Measurements from ENCODE around the gene SLC22A3.

SLC22A3 gene

DNA sequence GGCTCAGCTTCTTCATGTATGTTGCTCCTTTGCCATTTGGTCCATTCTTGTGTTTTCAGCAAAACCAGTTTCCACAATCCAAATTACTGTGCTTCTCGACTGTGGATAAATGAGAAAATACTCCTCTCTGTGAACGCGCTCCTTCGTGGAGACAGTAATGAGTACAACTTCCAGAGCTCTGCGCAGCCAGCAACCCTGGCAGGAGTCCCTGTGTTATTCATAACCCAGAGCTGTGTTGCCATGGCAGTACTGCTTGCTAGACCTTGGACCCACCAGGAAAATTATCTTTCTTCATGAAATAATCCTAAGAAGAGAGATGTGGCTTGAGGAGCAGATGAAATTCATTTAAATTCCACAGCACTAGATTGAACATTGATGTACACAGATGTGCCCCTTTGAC is 73.7 kb downstream of the SLC22A3 start:
- ChIA-PET CTCF (no interaction called here), POLR2A (no interaction called here)
- no peak for DNase-seq (ENCODE audit: extremely low spot score)
- TF ChIP-seq SUZ12 (IDR thresholded peaks at IDR 0.05) = no peak
- no peak for TF ChIP-seq ZNF384 (IDR thresholded peaks at IDR 0.05)
- TF ChIP-seq BHLHE40 (IDR thresholded peaks at IDR 0.05; ENCODE audit: borderline replicate concordance) = no peak
- TF ChIP-seq, protein P1, sequence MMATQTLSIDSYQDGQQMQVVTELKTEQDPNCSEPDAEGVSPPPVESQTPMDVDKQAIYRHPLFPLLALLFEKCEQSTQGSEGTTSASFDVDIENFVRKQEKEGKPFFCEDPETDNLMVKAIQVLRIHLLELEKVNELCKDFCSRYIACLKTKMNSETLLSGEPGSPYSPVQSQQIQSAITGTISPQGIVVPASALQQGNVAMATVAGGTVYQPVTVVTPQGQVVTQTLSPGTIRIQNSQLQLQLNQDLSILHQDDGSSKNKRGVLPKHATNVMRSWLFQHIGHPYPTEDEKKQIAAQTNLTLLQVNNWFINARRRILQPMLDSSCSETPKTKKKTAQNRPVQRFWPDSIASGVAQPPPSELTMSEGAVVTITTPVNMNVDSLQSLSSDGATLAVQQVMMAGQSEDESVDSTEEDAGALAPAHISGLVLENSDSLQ (IDR thresholded peaks at IDR 0.05) = no peak
- no peak for TF ChIP-seq HDGF (IDR thresholded peaks at IDR 0.05; ENCODE audit: borderline replicate concordance)
- no peak for TF ChIP-seq ARNT (IDR thresholded peaks at IDR 0.05)
- TF ChIP-seq L3MBTL2 (conservative IDR thresholded peaks at IDR 0.05) = no peak
- TF ChIP-seq SP1 (IDR thresholded peaks at IDR 0.05) = no peak
- no peak for TF ChIP-seq FOXA1 (IDR thresholded peaks at IDR 0.05)
- TF ChIP-seq LEF1 (IDR thresholded peaks at IDR 0.05; ENCODE audit: borderline replicate concordance) = no peak
- no peak for TF ChIP-seq TARDBP (IDR thresholded peaks at IDR 0.05)
- no peak for TF ChIP-seq NFRKB (IDR thresholded peaks at IDR 0.05)
- no peak for TF ChIP-seq FOXK2 (IDR thresholded peaks at IDR 0.05)

DNA sequence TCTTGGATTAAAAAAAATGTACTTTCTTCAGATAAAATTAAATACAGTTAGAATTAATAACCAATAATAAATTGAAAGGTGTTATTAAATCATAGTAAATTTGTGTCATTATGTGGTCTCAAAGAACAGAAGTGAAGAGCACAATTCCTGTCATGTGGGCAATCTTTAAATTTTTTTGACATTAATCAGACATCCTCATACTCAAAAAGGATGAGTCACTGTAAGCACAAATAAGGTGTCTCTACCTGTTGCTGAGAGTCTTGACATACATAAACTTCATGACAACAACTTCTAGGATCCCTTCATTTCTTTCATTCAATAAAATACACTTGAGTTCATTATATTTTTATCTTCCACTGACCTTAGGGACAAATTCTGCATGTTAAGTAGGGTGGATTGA is 76.1 kb downstream of the SLC22A3 start:
- no peak for DNase-seq (ENCODE audit: extremely low spot score)
- TF ChIP-seq FOXK2 (IDR thresholded peaks at IDR 0.05) = no peak
- TF ChIP-seq SUZ12 (IDR thresholded peaks at IDR 0.05) = no peak
- TF ChIP-seq HDGF (IDR thresholded peaks at IDR 0.05; ENCODE audit: borderline replicate concordance) = no peak
- TF ChIP-seq, protein P1 (IDR thresholded peaks at IDR 0.05) = no peak
- no peak for TF ChIP-seq L3MBTL2 (conservative IDR thresholded peaks at IDR 0.05)
- no peak for TF ChIP-seq FOXM1 (IDR thresholded peaks at IDR 0.05; ENCODE audit: borderline replicate concordance)
- TF ChIP-seq FOXA1 (IDR thresholded peaks at IDR 0.05) = no peak
- POLR2A ChIA-PET = no interaction called here
- CTCF ChIA-PET = no interaction called here

DNA sequence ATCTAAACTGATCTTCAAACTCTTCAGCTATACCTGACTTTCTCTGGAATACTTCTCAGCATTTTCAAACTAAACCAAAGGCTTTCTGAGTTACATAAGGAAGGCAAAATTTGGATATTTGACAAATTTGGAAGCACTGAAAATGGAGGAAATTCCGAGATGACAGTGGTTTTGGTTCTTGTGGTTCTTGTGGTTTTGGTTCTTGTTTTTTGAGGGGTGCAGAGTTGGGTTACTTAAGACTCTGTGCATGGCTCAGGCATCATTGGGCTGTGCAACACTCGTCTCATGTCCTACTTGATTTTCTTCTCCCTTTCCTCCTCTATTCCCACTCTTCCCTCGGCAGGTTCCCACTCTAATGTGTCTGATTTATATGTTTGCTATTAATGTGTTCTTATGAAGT is 78.0 kb downstream of the SLC22A3 start:
- ChIA-PET CTCF (no interaction called here), POLR2A (no interaction called here)
- TF ChIP-seq LEF1 (IDR thresholded peaks at IDR 0.05; ENCODE audit: borderline replicate concordance) (no peak), L3MBTL2 (conservative IDR thresholded peaks at IDR 0.05) (no peak), SUZ12 (IDR thresholded peaks at IDR 0.05) (no peak), ZNF384 (IDR thresholded peaks at IDR 0.05) (no peak), TARDBP (IDR thresholded peaks at IDR 0.05) (no peak), ELF4 (IDR thresholded peaks at IDR 0.05) (no peak), SP1 (IDR thresholded peaks at IDR 0.05) (no peak), CTBP1 (IDR thresholded peaks at IDR 0.05; ENCODE audit: borderline replicate concordance) (no peak), FOXA1 (IDR thresholded peaks at IDR 0.05) (no peak), ARNT (IDR thresholded peaks at IDR 0.05) (no peak)
- DNase-seq (ENCODE audit: extremely low spot score) = no peak

DNA sequence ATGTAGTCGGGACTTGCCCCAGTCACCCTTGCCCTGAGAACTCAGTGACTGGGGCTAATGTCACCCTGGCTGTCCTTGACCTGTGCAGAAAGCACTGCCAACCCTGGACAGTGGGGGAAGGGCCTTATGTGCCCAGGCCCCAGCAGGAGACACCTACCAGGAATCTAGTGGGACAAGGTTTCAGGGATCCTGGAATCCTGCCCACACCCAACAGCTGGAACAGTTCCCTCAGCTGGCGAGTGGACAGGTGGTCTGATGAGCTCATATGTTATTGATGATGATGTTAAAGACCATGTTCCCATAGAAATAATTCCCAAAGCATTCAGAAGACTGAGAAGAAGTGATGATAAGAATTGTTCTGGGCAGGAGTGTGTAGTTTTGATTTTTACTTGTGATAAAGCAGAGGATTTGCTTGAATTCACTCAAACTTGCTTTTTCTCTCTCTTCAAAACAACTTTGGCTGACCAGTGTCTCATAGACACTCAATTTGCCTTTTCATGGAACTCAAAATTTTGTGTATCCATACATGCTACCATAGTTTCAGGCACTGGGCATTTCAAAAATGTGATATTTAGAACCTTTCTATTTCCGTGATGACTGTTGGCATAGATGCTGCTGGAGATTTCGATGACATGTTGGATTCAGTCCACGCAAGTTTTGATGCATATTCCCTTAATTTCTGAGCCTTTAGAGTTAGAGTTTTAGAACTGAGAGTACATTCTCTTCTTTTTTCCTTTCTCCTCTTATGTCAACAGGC is 79.3 kb downstream of the SLC22A3 start:
- CTCF ChIA-PET = no interaction called here
- POLR2A ChIA-PET = no interaction called here
- TF ChIP-seq BHLHE40 (IDR thresholded peaks at IDR 0.05; ENCODE audit: borderline replicate concordance) = no peak
- no peak for TF ChIP-seq FOXM1 (IDR thresholded peaks at IDR 0.05; ENCODE audit: borderline replicate concordance)
- TF ChIP-seq, protein P1 (IDR thresholded peaks at IDR 0.05) = no peak
- TF ChIP-seq FOXK2 (IDR thresholded peaks at IDR 0.05) = no peak
- no peak for TF ChIP-seq SP1 (IDR thresholded peaks at IDR 0.05)
- TF ChIP-seq LEF1 (IDR thresholded peaks at IDR 0.05; ENCODE audit: borderline replicate concordance) = no peak
- TF ChIP-seq SUZ12 (IDR thresholded peaks at IDR 0.05) = no peak
- TF ChIP-seq CTBP1 (IDR thresholded peaks at IDR 0.05; ENCODE audit: borderline replicate concordance) = no peak
- DNase-seq (ENCODE audit: extremely low spot score) = no peak

DNA sequence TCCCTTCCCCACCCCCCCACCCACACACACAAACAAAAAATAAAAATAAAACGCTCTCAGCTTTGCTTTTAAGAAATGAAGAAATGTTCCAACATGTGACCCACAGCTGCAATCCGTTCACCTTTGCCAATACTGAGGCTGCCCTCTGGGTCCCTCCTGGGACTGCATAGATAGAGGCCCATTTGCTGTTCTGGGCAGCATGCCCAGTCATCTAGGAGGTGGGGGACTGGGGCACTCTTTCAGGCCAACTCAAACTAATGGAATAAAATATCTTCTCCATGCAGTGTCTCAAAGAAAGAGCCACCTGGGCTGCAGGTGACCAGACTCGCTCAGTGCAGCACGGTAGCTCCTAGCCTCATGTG is 79.9 kb downstream of the SLC22A3 start:
- TF ChIP-seq FOXA1 (IDR thresholded peaks at IDR 0.05) (no peak), LEF1 (IDR thresholded peaks at IDR 0.05; ENCODE audit: borderline replicate concordance) (no peak), ELF4 (IDR thresholded peaks at IDR 0.05) (no peak), BHLHE40 (IDR thresholded peaks at IDR 0.05; ENCODE audit: borderline replicate concordance) (no peak), FOXK2 (IDR thresholded peaks at IDR 0.05) (no peak), NFRKB (IDR thresholded peaks at IDR 0.05) (no peak), TARDBP (IDR thresholded peaks at IDR 0.05) (no peak), HDGF (IDR thresholded peaks at IDR 0.05; ENCODE audit: borderline replicate concordance) (no peak), FOXM1 (IDR thresholded peaks at IDR 0.05; ENCODE audit: borderline replicate concordance) (no peak), SP1 (IDR thresholded peaks at IDR 0.05) (no peak), SUZ12 (IDR thresholded peaks at IDR 0.05) (no peak), ARNT (IDR thresholded peaks at IDR 0.05) (no peak), L3MBTL2 (conservative IDR thresholded peaks at IDR 0.05) (no peak), CTBP1 (IDR thresholded peaks at IDR 0.05; ENCODE audit: borderline replicate concordance) (no peak), ZNF384 (IDR thresholded peaks at IDR 0.05) (no peak)
- TF ChIP-seq, protein P1 (IDR thresholded peaks at IDR 0.05) = no peak
- POLR2A ChIA-PET = no interaction called here
- no peak for DNase-seq (ENCODE audit: extremely low spot score)
- CTCF ChIA-PET = no interaction called here
